HepG2 (cell line): ENCODE measurements around the gene ASXL1. TPM values are rescaled to one million over a fixed set of nuclear protein-coding genes. Genes with fewer than 3 reads are reported as not detected.

Source experiments
- ARNT ChIP-seq: fragments of 450-650 bp; IDR thresholded peaks from 2 replicates; pipeline ENCODE4 v1.6.1; 2017
- CHD4 ChIP-seq: fragments of 200-600 bp; sonication (generic); IDR thresholded peaks from 2 replicates; pipeline ENCODE4 v1.7.0; 2017; ENCODE audit warnings: mild to moderate bottlenecking, low read length, borderline replicate concordance
- FOXO4 ChIP-seq: sonication (generic); formaldehyde crosslinking; conservative IDR thresholded peaks from 2 replicates; pipeline ENCODE4 v1.8.1; 2023; ENCODE audit warnings: missing genetic modification reagents
- HMGXB3 ChIP-seq: sonication (generic); formaldehyde crosslinking; IDR thresholded peaks from 2 replicates; pipeline ENCODE4 v1.4.0; 2020; ENCODE audit warnings: missing genetic modification reagents, borderline replicate concordance
- IRX3 ChIP-seq: sonication (generic); formaldehyde crosslinking; IDR thresholded peaks from 2 replicates; pipeline ENCODE4 v1.8.1; 2023; ENCODE audit warnings: mild to moderate bottlenecking, low read depth, missing genetic modification reagents, borderline replicate concordance
- JDP2 ChIP-seq: sonication (generic); formaldehyde crosslinking; IDR thresholded peaks from 2 replicates; pipeline ENCODE4 v1.8.1; 2022; ENCODE audit warnings: missing genetic modification reagents, borderline replicate concordance
- MTA1 ChIP-seq: sonication (generic); formaldehyde crosslinking; IDR thresholded peaks from 2 replicates; pipeline ENCODE4 v1.4.0; 2020; ENCODE audit warnings: missing genetic modification reagents, mild to moderate bottlenecking, borderline replicate concordance
- SIN3A ChIP-seq: IDR thresholded peaks from 2 replicates; pipeline ENCODE4 v1.6.1; 2011; ENCODE audit warnings: low read depth, mild to moderate bottlenecking, control low read depth, low read length, borderline replicate concordance
- SRSF4 ChIP-seq: fragments of 200-400 bp; formaldehyde crosslinking; IDR thresholded peaks from one replicate; pipeline ENCODE4 v1.6.1; 2018; ENCODE audit warnings: mild to moderate bottlenecking, low read depth, low read length, moderate library complexity; ENCODE audit not compliant: poor library complexity, severe bottlenecking
- THAP11 ChIP-seq: IDR thresholded peaks from 2 replicates; pipeline ENCODE4 v1.6.1; 2016; ENCODE audit warnings: missing biosample characterization, missing genetic modification reagents
- THAP7 ChIP-seq: sonication (generic); formaldehyde crosslinking; IDR thresholded peaks from 2 replicates; pipeline ENCODE4 v1.8.1; 2023; ENCODE audit warnings: mild to moderate bottlenecking, missing genetic modification reagents
- ZNF121 ChIP-seq: sonication (generic); formaldehyde crosslinking; IDR thresholded peaks from 2 replicates; pipeline ENCODE4 v1.5.0; 2020; ENCODE audit warnings: mild to moderate bottlenecking, missing genetic modification reagents
- ZNF275 ChIP-seq: sonication (generic); formaldehyde crosslinking; IDR thresholded peaks from 2 replicates; pipeline ENCODE4 v1.8.0; 2022; ENCODE audit warnings: missing genetic modification reagents, mild to moderate bottlenecking, inconsistent platforms, borderline replicate concordance
- ZNF646 ChIP-seq: sonication (generic); formaldehyde crosslinking; IDR thresholded peaks from 2 replicates; pipeline ENCODE4 v1.9.0; 2021; ENCODE audit warnings: mild to moderate bottlenecking, missing genetic modification reagents
- ZNF841 ChIP-seq: sonication (generic); formaldehyde crosslinking; IDR thresholded peaks from 2 replicates; pipeline ENCODE4 v1.8.1; 2023; ENCODE audit warnings: missing genetic modification reagents, borderline replicate concordance
- polyA plus RNA-seq, 8 experiments: library from polyadenylated mRNA; depleted of rRNA in 3 of 8; stranded (reverse) in 7 of 8; unstranded in 1 of 8; fragments of >200 nt; fragmentation: Illumina TruSeq in 4 of 8; extraction: Trizol in 4 of 8; gene quantifications; 2 replicates each; pipeline versions ENCODE4 v1.2.1 to v1.2.3, GENCODE V29; 2011 to 2016; ENCODE audit warnings: low read depth in 4 of 8, missing spikeins in 1 of 8, mixed read lengths in 1 of 8; ENCODE audit not compliant: insufficient read depth in 1 of 8
- total RNA-seq, 5 experiments: library from RNA; depleted of rRNA; stranded (reverse); fragments of >200 nt; fragmentation: Illumina TruSeq; extraction: Trizol; gene quantifications; 2 replicates each; pipeline ENCODE4 v1.2.3, GENCODE V29; 2016; ENCODE audit warnings: low read depth in 1 of 5

Gene ASXL1
- total and polyA plus RNA-seq, 2 of the 13 experiments (the other 11 are each of a cell fraction or from before 2014, with no cell fraction given), result 62.1 to 74.8 TPM

- no peak for TF ChIP-seq ZNF646 (CRISPR knock-in tag)
- TF ChIP-seq HMGXB3 (CRISPR knock-in tag), result peak; percentile 44; the same call in 1 of the 2 replicates
- TF ChIP-seq THAP7, result no peak
- TF ChIP-seq ZNF121 (CRISPR knock-in tag), result no peak
- no peak for TF ChIP-seq SIN3A
- TF ChIP-seq ZNF275 (CRISPR knock-in tag), result no peak
- TF ChIP-seq JDP2 (CRISPR knock-in tag), result no peak
- TF ChIP-seq SRSF4, result no peak
- no peak for TF ChIP-seq MTA1
- TF ChIP-seq ARNT, result no peak
- TF ChIP-seq IRX3 (CRISPR knock-in tag), result no peak
- TF ChIP-seq ZNF841 (CRISPR knock-in tag), result no peak
- TF ChIP-seq FOXO4, result no peak
- peak; percentile 57; the same call in 1 of the 2 replicates for TF ChIP-seq THAP11
- TF ChIP-seq CHD4, result no peak
Observed at GRCh38 chr20:32336918-32337347, 21.2 kb upstream of the ASXL1 start (continued).
